Activated CD4-positive, alpha-beta T cell treated with anti-CD3 and anti-CD28 coated beads for 4 hours (primary cell): ENCODE measurements around the gene SRSF9.
A peak's percentile ranks its signal among the peaks of the same experiment; 100 is the strongest.
"Not testable (repeated sequence)": the region's sequence is repeated elsewhere in the genome, so short reads cannot be mapped to it uniquely, and the experiment has no call there.

Source experiments
- DNase-seq, 2 donors: peaks; one replicate each; pipeline ENCODE4 v3.0.0-alpha.2; 2020

Gene SRSF9

GRCh38 chr12:120481022-120481767 is 11.6 kb upstream of the SRSF9 start:
- no peak for DNase-seq

GRCh38 chr12:120480211-120480610 is 10.7 kb upstream of the SRSF9 start:
- no peak for DNase-seq

GRCh38 chr12:120479458-120479857 is 9.9 kb upstream of the SRSF9 start:
- no peak for DNase-seq

GRCh38 chr12:120475643-120476042 is 6.1 kb upstream of the SRSF9 start:
- no peak for DNase-seq

GRCh38 chr12:120474616-120474960 is 5.0 kb upstream of the SRSF9 start:
- DNase-seq, result no peak

- DNase-seq, result no peak
Observed at GRCh38 chr12:120473807-120474615, 4.5 kb upstream of the SRSF9 start.

GRCh38 chr12:120472521-120472920 is 3.0 kb upstream of the SRSF9 start:
- DNase-seq, result no peak

- no peak for DNase-seq
Observed at GRCh38 chr12:120470150-120470784, 719 bp upstream of the SRSF9 start.

- DNase-seq, result peak; percentile 59 to 68
Observed at GRCh38 chr12:120468821-120469449, 613 bp downstream of the SRSF9 start.

- DNase-seq, result no peak
Observed at GRCh38 chr12:120468325-120468820, 1.2 kb downstream of the SRSF9 start.

- DNase-seq, result no peak
Observed at GRCh38 chr12:120467439-120467838, 2.1 kb downstream of the SRSF9 start.

- peak; percentile 26 to 50 for DNase-seq
Observed at GRCh38 chr12:120466560-120467315, 2.8 kb downstream of the SRSF9 start.

- no peak for DNase-seq
Observed at GRCh38 chr12:120465756-120466155, 3.8 kb downstream of the SRSF9 start.

GRCh38 chr12:120463712-120464111 is 5.8 kb downstream of the SRSF9 start:
- no peak for DNase-seq

- no peak for DNase-seq
Observed at GRCh38 chr12:120462099-120462640, 7.4 kb downstream of the SRSF9 start.

- no peak for DNase-seq
Observed at GRCh38 chr12:120460157-120460556, 9.4 kb downstream of the SRSF9 start.

GRCh38 chr12:120457133-120457532 is 12.4 kb downstream of the SRSF9 start:
- no peak for DNase-seq

GRCh38 chr12:120455302-120455701 is 14.2 kb downstream of the SRSF9 start:
- no peak for DNase-seq

GRCh38 chr12:120453977-120454376 is 15.6 kb downstream of the SRSF9 start:
- DNase-seq, result peak in 1 of 2 donors; percentile 15

GRCh38 chr12:120453060-120453750 is 16.3 kb downstream of the SRSF9 start:
- DNase-seq, result no peak

- not testable (repeated sequence) for DNase-seq
Observed at GRCh38 chr12:120452524-120452923, 17.0 kb downstream of the SRSF9 start.
